ENCODE results near the gene FTO. TPM values are rescaled to one million over a fixed set of nuclear protein-coding genes. Genes with fewer than 3 reads are reported as not detected.

The FTO gene
- total and polyA plus RNA-seq, 2 of the 13 experiments (the other 11 are each of a cell fraction or from before 2014, with no cell fraction given): 41.6 to 55.8 TPM

DNA sequence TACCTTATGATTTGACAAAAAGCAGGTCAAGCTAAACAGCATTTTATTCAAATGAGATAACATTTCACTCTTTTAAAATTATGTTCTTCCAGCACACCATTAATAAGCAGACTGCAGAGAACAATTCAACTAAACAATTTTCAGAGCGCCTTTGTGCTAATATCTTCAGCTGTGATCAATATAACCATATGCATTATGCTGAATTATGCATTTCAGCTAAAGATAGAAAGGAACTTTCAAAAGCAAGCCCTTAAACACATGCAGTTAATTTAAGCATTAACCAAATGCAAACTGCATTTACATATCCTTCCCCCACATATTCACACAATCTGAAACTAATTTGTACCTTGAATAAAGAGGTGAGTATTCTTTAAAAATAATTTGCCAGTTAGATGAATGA is 41.9 kb upstream of the FTO start (continued):
- TF ChIP-seq ZBTB40 (IDR thresholded peaks at IDR 0.05) (no peak), ZBTB40 (CRISPR knock-in tag; IDR thresholded peaks at IDR 0.05) (no peak), ZNF713 (CRISPR knock-in tag; IDR thresholded peaks at IDR 0.05) (no peak), ZNF430 (CRISPR knock-in tag; IDR thresholded peaks at IDR 0.05) (no peak), ZBTB44 (CRISPR knock-in tag; IDR thresholded peaks at IDR 0.05) (no peak), RBFOX2 (IDR thresholded peaks at IDR 0.05; ENCODE audit: low read depth, low read length) (no peak), IRX3 (CRISPR knock-in tag; IDR thresholded peaks at IDR 0.05; ENCODE audit: borderline replicate concordance, low read depth) (no peak), CBX5 (CRISPR knock-in tag; IDR thresholded peaks at IDR 0.05; ENCODE audit: borderline replicate concordance) (no peak)
